ENCODE results near the gene CCDC157.

CCDC157 gene
- 0.28 to 5.4 (median 1.1) reads per million in 17 experiments for total RNA-seq

DNA sequence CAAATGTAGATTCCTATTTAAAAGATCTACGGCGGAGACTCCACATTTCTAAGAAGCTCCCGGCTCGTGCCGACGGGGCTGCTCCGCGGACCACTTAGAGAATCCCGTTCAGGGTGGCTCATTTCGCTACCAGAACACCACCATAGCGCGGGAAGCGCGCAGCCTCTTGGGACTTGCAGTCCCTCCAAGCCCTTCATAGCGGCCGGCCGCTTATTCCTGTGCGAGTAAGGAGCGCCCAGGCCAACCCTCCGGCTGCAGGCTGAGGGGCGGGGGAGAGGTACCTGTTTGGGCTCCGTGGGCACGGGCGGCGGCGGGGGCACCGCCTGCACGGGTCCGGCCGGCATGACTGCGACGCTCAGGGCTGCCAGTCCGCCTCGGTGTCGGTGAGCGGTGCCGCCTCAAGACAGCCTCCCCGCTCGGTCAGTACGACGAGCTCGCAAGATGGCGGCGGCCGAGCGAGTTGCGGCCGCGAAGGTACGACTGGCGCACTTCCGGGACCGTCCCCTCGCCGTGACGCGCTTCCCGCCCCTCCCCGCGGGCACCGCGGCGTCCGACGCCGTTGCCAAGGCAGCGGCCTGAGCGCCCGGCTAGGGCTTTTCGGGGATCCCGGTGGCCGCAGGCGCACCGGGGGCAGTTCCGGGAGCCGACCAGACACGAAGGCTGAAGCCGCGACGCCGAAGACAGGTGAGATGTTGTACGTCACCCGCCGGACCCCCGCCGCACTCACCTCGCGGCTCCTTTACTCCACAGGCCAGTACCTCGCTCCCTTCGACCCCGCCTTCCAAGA lies at the start of gene CCDC157, which contains the start of gene SF3A1:
Gene CCDC157, plus strand, starts transcription at position 559 of the 787 bp plus-strand sequence. CDS start 8,994 bp downstream, outside the sequence.
Gene SF3A1, minus strand, starts transcription at position 446 of the 787 bp plus-strand sequence. Its CDS starts 102 bp downstream, at position 344.
- DNase-seq: peak; percentile 94 to 97 (median 96)

DNA sequence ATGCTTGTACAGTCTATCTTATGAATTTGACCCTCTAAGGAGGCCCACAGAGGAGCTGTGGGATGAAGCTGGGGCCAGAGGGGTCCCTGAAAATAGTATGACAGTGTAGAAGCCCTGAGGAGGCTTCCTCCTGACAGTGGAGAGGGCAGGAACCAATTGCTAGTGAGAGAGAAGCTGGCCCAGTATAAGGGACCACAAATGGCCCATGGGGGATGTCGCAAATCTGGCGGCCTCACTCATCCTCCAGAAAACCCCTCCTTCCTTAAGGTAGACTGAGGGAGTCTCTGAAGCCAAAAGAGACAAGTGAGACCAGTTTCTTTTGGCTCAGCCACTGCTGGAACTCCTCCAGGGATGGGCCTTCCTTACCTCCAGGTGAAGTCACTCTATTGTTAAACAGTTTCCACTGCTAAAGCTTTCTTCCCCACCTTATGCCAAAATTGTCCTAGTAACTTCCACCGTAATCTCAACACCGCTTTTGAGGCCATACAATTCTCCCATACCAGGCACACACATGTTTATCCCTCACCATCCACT lies 49.7 kb upstream of the CCDC157 start:
- no peak for DNase-seq

GRCh38 chr22:30308093-30308492 lies 48.7 kb upstream of the CCDC157 start:
- DNase-seq: no peak

DNA sequence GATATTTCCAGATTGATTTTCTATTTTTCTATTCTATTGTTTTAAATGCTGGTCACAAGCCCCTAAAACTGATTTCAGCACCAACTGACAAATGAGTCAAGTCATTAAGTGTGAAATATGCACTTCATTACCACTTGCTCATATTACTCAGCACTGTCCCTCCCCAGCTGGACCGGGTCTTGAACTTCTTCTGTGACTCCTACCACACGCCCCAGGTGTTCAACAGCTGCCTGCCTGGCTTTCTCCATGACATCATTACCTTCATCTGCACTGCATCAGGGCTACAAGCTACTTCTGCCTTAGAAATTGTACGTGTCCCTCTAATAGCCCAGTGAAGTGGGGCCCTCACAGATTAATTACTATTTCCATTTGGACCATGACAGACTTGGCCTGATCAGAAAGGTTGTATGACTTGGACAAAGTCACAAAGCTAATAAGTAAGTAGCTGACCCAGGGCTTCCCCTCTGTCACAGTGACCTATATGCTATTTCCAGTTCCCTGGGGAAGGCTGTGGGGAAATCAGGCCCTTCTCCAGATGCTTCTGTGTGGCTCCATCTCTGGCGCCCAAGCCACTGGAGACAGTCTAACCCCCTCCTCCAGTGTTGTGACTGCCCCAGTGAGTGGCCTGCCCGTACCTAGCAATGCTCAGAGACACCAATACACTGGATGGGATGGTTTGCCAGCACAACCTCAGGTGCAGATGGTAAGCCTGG lies 48.1 kb upstream of the CCDC157 start:
- DNase-seq: peak in 2 of 4 experiments; percentile 40 to 43

DNA sequence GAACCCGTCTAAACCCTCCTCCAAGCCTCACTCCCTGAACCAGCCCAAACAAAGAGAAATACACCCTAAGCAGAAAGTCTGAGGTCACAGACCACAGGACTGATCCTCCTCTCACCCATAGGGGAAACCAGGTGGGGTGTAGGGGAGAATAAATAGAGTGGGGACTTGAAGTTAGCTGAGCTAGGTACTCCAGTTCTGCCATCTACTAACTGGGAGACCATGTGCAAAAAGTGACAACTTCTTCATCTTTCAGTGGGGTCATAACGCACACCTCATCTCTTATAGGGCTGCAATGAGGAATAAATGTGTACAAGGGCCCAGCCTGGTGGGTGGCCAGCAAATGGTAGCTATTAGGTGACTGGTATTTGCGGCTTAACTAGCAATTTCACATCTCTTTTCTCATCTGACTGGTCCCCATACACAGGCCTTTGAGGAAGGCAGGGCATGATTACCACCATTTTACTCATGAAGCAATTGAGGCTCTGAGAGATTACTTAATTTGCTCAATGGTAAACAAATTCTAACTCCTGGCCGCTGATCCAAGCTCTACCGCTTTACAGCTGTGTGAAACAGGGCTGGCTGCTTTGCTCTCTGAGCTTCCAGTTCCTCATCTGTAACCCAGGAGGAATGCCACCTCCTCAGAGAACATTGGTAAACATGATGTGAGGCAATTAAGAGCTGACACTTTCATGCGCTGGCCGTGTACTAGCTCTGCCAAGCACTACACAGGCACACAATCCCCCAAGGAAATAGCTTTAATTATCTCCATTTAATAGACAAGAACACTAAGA lies 46.7 kb upstream of the CCDC157 start:
- DNase-seq: peak; percentile 81 to 93 (median 88)

DNA sequence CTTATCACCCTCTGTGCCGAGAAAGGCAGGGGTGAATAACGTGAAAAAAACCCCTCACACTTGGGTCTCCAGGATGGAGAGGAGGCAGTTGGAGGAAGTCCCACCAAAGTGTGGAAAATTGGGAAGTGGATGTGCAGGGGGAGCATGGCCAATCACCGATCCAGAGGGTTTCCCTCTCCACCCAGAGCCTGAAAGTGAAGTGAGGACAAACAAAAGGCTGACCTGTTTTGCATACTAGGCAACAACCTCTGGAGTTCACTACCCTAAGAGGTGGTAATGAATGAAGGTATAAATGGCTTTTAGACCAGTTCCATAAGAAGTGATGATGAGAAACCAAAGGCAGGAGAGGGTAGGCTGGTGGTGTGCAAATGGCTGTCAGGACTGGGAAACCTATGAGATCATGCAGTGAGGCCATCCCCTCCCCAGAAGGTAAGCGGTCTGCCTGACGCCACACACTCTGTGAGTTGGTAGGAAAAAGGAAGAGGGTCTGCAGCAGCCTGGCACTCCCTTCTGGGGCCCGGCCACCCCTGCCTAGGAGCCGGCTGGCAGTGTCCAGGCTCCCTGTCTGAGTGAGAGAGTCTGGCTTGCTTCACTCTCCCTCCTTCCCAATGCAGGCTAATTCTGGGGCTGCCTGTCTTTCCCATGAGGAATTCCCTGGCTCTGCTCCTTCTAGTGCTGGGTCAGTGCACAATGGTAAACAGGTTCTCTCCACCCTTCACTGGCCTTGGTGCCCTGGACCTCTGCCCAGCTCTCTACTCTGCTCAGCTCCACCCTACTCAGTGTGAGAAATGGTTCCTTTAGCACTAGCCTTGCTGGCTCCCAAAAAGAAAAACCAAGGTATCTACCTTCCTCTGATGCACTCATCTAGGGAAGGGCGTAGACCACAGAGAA lies 45.7 kb upstream of the CCDC157 start:
- DNase-seq: no peak

- DNase-seq: peak in 2 of 4 experiments; percentile 34 to 36
Observed at GRCh38 chr22:30312053-30312452, 44.8 kb upstream of the CCDC157 start.

GRCh38 chr22:30313527-30314363 lies 43.1 kb upstream of the CCDC157 start:
- DNase-seq: no peak

DNA sequence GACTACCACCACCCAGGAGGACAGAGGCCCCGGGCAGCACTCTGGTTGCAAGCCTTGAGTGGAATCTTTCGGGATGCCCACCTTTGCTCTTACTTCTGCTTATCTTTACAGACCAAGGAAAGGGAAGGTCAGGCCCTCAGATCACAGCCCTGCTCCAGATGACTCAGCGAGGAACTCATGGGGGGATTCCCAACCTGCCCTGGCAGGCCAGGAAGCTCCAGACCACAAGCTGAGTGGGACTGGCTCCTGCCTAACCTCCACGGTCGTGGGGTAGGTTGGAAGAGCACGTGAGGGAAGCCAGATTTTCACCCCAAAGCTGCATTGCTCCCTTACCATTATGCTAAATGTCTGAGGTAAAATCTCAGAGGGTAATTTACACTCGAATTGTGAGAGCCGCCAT lies 41.9 kb upstream of the CCDC157 start:
- peak; percentile 44 to 74 (median 67) for DNase-seq

DNA sequence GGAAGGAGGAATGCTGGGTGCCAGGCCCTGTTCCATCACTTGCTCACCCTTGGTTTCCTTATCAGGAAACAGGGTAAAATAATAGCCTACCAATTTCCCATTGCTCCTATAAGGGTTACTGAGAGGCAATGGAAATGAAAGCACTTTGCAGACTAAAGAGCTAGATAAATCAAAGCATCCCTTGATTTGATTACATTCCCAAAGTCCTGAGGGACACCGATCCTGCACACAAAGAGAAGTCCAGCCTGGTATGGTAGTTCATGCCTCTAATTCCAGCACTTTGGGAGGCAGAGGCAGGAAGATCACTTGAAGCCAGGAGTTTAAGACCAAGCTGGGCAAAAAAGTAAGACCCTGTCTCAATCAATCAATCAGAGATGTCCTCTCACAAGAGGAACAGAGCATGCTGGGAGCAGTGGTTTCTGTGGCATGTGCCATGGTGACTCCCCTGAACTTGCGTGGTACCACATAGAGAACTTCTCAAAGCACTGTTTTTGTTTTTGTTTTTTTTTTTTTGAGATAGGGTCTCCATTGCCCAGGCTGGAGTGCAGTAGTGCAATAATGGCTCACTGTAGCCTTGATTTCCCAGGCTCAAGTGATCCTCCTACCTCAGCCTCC lies 40.7 kb upstream of the CCDC157 start:
- DNase-seq: no peak

DNA sequence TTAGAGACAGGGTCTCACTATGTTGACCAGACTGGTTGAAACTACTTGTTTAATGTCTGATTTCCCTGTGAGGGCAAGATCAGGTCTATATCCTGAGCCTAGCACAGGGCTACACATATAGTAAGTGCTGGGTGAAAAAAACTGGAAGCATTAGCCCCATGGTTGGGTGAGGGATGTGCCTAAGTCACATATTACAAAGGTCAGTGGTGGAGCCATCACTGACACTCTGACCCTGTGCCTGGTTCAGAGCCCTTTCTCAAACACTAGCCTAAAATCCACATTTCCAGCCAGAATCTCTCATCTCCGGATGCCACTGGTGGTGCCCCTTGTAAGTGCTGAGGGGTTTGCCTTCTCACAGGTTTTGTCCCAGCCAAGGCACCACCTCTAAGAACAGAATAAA lies 39.0 kb upstream of the CCDC157 start:
- no peak for DNase-seq

DNA sequence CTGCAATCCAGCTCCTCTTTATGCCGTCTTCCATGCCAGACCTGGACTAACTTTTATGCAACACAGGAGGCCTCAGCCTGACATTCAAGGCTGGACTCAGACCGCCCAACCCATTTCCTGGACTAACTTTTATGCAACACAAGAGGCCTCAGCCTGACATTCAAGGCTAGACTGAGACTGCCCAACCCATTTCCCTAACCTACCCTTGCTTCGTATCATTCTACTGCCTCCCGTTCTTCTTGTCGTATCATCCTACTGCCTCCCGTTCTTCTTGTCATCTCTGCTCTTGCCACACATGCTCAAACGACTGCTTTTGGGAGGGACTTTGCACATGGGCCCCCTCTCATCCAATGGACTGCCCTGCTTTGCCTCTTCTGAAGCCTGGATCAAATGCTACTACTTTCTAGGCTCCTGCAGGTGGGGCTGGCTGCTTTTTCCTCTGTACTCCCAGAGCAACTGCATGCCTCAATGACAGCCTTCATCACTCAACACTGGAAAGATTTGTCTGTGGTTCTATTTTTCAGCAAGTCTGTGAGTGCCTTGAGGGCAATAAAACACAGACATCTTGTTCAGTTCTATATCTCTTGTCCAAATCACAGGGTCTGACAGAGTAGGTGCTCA lies 37.9 kb upstream of the CCDC157 start:
- peak; percentile 19 to 57 (median 48) for DNase-seq

GRCh38 chr22:30320021-30320556 lies 36.7 kb upstream of the CCDC157 start:
- DNase-seq: no peak

DNA sequence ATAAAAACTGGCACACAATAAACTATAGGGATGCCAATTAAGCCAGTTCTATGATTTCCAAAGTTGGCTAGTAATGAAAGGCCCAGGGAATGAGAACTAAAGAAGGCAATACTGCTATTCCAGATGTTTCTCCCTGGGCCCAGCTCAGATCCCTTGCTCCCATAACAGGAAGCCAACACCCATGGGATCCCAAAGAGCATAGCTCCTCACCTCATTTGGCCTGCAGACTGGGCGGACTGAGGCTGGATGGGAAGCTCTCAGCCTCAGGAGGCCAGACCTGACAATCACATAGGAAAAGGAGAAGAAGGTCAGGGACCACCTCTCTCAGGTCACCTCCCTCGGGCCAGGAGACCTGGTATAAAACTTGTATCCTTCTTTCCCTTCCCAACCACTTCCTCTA lies 35.3 kb upstream of the CCDC157 start:
- no peak for DNase-seq

DNA sequence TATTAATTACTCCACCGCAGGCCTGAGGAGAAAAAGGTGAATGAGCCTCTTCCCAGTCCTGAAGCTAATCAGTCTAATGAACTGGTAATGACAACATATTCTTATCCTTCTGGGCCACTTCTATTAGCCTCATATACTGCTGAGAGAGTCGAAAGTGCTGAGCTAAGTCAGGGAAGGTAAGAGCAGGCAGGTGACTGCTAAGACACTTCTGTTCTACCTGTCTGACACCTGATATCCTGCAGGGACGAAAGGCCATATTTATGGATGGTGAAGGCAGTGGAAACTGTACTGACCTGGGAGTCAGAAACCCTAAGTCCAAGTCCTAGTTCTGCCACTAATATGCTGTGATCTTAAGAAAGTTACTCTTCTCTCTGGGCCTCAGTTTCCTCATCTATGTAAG lies 33.6 kb upstream of the CCDC157 start:
- no peak for DNase-seq

- DNase-seq: peak; percentile 58 to 78 (median 74)
Observed at GRCh38 chr22:30324014-30324730, 32.6 kb upstream of the CCDC157 start.

DNA sequence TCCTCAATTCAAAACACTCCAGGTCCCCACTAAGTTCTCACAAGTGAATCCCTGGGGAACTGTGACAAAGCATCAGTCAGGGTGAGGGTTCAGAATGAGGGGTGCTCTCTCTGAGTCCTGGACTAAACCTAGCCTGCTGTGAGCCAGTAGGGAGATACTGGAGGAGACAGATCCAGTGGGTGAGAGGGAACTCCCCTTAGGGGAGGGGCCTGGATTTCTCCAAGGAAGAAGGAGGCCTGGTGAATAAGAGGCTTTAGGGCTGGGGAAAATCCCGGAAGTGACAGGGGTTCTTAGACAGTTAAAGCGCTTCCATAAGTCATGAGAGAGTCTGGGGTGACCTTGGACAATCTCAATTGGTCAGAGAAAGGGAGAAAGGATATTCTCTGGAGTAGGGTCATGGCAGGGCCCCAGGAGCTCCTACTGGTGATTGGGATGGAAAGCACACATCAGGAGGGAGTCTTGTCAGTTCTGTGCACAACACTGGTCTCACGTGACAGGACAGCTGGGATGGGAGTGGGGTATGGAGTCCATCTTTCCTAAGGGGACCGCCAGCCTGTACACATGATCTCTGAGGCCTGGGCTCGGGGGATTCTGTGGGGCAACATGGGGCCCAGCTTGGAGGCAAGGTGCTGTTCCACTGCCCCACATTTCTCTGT lies 31.6 kb upstream of the CCDC157 start:
- DNase-seq: peak; percentile 42 to 69 (median 60)

DNA sequence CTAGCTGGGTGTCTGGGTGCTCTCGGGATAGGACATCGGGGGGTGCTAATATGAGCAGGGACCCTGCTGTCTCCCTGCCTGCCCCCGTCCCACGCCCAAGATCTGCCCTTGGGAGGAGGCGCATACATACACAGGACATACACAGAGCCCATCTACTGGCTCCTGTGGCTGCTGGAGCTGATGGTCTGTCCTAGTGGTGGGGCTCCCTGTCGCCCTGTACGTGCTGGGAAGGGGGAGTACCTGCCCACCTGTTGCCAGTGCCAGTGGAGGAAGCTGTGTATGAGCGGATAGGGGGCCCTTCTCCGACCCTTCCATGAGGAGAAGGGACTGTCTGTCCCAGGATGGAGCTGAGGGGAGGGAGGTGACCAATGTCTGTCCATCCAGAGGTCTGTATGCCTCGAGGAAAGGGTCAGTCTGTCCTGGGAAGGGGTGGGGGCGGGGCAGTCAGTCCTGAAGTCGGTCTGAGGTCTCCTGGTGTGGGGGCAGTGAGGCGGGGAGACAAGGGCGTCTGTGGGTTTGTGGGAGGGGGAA lies 31.0 kb upstream of the CCDC157 start:
- DNase-seq: no peak

Measured in suppressor macrophage (primary cell).